COLO668 (cell line): Measurements from ENCODE around the gene MIEF2.
"Not testable (repeated sequence)": the region's sequence is repeated elsewhere in the genome, so short reads cannot be mapped to it uniquely, and the experiment has no call there.

ENCODE experiments used
- DNase-seq: peaks from one replicate; lab custom pipeline; 2025; ENCODE audit not compliant: unreplicated experiment; lab: John Stamatoyannopoulos, UW

Gene MIEF2, protein sequence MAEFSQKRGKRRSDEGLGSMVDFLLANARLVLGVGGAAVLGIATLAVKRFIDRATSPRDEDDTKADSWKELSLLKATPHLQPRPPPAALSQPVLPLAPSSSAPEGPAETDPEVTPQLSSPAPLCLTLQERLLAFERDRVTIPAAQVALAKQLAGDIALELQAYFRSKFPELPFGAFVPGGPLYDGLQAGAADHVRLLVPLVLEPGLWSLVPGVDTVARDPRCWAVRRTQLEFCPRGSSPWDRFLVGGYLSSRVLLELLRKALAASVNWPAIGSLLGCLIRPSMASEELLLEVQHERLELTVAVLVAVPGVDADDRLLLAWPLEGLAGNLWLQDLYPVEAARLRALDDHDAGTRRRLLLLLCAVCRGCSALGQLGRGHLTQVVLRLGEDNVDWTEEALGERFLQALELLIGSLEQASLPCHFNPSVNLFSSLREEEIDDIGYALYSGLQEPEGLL

GRCh38 chr17:18260332-18261145 is at the start of gene MIEF2:
MIEF2 (plus strand) TSS chr17:18260662; CDS start chr17:18262721, 2,059 bp downstream.
- DNase-seq, result peak; percentile 88

- DNase-seq, result no peak
These were observed 46.7 kb upstream of the MIEF2 start for GRCh38 chr17:18213666-18214270.

- DNase-seq, result not testable (repeated sequence)
These were observed 43.6 kb upstream of the MIEF2 start for GRCh38 chr17:18216906-18217305.

GRCh38 chr17:18217412-18218015 is 42.9 kb upstream of the MIEF2 start:
- DNase-seq, result peak; percentile 50

DNA sequence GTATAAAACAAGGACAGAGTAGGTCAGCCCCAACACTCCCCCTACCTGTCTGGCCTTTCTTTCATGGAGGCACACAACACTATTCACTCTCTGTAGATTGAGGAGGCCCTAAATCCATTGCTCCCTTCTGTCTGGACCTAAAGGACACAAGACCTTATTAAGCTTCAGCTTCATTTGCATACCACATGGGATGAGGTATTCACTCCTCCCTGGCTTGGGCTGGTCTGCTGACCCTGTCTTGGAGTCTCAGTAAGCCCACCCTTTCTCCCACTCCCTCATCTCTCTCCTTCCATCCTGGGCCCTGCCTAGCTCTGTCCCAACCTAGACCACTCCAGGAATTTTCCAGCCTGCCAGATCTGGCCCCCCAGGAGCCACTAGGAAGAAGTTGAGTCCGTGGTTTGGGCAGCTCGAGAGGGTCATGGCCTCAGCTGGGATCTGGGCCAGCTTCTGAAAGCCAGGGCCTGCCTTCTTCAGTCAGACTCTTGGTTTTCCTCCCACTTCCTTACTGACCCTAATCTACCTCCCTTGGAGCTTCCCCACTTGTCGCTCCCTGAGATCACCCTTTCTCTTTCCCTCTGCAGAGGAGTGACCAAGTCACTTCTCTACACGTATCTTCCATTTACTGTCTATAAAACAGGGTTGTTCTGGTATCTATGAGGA is 41.6 kb upstream of the MIEF2 start:
- DNase-seq, result no peak

- DNase-seq, result no peak
These were observed 36.4 kb upstream of the MIEF2 start for GRCh38 chr17:18224053-18224386.

DNA sequence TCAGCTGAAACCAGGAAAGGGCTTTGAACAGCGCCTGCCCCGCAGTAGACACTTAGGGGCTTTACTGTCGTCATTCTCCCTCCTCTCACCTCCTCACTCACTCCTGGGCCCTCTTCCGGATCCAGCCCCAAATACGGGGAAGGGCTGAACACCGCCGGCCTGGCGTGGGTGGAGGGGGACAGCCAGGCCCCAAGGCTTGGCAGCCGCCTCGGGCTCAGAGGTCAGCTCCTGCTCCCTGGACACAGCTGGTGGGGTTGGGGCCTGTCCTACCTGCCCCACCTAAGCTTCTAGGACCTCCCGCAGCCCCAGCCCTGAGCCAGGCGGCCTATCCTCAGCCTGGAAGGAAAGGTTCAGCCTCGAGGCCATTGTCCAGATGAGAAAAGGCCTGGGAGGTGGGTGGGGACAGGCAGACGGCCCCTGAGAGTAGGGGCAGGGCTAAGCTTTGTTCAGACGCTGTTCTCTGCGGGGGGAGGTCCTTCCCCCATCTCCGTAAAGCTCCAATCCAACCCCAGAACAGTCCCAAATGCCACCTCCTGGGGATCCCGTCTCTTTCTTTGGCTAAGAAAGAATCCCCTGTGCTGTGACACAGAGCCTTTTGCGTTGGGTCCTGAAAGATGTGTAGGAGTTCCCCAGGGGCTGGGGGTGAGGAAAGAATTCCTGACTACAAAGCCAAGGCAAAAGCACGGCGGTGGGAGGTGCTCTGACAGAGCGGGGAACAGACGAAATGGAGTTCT is 35.9 kb upstream of the MIEF2 start:
- no peak for DNase-seq

- DNase-seq, result peak; percentile 94
These were observed 35.3 kb upstream of the MIEF2 start, which contains the start of gene LLGL1 for GRCh38 chr17:18225121-18225641. LLGL1 (plus strand) TSS chr17:18225635; CDS start chr17:18225683, 48 bp downstream.

- no peak for DNase-seq
These were observed 34.7 kb upstream of the MIEF2 start for GRCh38 chr17:18225642-18226283.

DNA sequence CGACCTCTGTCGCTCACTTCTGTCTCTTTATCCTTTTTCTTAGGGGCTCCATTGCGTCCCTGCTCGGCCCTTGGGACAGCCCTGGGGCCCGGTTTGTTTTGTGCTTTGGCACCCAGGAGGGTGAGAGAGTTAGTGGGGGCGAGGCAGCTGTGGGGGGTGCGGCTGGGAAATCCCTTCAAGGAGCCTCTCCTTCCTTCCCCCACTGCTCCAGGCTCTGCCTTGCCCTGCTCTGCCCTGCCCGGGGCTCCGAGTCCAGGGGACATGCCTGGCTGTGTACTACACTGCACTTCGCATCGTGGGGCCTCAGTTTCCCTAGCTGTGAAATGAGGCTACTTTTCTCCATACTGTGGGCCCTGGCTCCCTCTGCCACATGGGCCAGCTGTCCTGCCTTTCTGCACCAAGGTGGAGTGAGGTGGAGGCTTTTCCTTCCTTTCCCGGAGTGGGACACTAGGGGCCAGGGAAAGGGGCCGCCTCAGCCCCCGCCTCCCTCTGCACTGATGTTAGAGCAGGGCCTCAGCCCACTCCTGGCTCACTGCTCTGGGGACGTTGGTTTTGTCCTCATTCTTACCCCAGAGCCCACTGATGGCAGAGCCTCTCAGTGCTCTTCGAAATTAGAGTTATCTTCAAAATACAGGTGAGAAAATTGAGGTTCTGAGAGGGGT is 34.0 kb upstream of the MIEF2 start:
- no peak for DNase-seq

DNA sequence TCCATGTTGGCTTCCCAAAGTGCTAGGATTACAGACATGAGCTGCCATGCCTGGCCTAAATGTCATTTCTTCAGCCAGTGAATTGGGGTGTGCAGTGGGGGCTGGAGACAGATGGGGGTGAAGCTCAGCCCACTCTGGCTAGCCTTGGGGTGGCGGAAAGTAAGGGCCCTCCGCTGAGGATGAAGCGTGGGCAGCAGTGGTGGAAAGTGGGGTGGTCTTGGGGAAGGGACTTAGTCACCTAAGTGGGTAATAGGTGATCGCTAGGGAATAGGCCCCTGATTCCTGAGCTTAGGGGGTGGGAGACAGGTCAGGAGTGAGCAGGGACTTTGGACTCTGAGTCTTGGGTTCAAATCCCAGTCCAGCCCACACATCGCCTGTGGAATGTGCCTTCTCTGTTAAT is 32.8 kb upstream of the MIEF2 start:
- DNase-seq, result no peak

GRCh38 chr17:18228176-18228682 is 32.2 kb upstream of the MIEF2 start:
- DNase-seq, result no peak

DNA sequence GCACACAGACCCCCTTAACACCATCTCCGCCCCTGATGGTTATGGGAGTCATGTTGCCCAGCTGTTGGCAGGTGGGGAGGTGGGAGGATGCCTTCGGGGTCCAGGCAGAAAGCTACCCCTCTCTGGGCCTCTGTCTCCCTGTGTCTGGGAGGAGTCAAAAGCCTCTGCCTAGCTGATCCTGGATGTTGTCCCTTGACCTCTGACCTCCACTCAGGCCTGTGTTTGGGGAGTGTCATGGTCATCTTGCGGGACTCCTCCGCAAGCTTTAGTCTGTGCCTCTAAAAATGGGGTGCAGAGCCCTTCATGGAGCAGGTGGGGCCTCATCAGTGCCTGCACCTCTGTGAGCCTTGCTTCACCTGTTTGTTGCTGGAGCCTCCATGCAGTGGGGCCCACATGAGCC is 31.2 kb upstream of the MIEF2 start:
- no peak for DNase-seq

DNA sequence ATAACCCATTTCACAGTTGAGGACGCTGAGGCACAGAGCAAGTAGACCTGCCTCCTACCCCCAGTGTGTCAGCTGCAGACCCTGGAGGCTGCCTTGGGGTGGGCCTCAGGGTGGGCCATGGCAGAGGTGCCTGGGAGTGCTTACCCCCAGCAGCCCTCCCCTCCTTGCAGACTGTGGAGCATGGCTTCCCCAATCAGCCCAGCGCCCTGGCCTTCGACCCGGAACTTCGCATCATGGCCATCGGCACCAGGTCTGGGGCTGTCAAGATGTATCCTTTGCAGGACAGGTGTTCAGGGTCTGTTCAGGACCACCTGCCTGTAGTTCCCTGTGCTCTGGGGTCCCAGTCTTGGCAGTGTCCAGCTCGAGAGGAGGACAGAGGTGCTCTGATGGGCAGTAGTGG is 30.7 kb upstream of the MIEF2 start:
- no peak for DNase-seq

DNA sequence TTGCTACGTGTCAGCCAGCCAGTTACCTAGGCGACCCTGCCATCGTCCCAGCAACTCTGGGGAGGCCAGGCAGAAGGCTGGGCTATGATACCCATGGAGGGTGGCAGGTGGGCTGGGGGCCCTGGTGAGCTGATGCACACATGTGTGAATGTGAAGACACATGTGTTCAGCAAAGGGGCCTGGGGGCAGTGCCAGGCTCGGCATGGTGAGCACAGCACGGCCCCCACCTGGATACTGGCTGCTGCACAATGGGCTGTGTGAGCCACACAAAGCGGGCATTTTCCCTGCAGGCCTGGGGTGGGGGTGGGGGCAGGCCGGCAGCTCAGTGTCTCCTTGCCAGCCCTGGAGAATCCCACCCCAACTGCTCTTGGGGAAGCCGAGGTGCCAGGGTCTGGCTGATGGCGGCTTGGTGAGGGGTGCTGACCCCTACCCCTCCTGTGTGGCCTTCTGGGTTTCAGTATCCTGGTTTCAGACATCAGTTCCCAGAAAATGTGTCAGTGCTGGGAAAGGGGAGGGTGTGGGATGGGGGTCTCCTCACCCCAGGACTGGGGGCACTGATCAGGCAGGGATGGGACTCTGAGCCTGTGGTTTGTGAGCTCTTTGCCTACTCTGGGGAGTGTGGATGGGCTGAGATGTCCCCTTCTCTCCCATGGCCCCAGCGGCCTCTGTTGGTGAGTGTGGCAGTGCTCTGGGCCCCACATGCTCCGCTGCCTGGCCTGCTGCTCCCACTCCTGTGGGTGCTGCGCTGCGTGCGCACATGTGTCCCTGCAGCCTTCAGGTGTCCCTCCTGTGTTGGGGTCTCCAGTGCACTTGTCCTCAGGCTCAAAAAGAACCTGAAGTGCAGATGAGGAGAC is 29.9 kb upstream of the MIEF2 start:
- DNase-seq, result no peak

DNA sequence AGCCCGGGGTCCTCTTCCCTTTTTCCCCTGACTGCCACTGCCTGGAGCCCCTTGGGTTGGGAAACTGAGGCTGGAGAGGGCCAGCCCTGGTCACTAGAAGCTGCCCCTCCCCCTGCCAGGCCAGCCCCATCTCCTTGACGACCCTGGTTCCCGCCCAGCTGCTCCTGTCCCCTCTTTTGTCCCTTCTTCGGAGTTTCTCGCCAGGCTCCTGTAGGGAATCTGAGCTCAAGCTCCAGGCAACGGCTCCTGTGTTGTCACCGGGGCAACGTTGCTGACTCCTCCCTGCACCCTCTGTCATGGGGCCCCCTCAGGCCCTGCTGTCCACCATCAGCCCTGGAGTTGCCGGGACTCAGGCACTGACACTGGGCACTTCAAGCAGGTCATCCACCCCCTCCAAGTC is 29.3 kb upstream of the MIEF2 start:
- no peak for DNase-seq

GRCh38 chr17:18233803-18234518 is 26.5 kb upstream of the MIEF2 start:
- no peak for DNase-seq
